ENCODE data around the gene KRTAP10-3.

DNA sequence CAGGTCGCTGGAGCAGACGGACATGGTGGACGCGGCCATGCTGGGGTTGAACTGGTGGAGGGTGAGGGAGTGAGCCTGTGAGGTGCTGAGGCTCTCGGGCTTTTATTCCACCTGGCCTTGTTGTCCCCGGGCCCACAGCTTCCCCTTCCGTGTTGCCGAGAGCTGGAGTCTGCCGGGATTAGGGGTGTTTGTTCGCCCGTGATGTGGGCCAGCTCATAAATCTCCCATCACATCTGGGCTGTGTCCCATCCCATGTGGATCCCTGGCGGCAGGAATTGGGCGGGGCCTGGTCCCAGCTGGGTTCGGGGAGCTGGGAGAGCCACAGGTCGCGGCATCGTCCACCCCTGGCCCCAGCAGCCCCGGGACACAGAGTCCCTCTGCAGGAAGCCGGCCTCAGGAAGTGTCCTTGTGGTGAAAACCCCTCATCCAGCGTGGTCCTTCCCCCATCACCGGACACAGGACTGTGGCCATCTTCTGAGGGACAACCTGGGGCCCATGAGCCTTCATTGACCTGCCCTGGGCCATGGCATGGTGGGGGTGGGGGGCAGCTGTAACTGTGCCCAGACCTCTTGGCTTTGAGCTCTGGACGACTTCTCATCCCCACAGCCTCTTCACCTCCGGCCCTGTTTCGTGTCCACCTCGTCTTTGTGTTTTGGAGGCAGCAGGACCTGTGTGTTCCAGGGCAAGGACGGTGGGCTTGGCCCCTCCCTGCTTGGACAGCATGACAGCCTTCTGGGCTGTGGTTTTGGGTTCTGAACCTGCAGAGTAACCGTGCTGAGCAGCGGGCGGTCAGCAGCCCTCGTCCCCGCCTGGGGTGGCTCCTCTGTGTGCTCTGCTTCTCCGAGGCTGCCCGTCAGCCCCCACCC, 34.1 kb upstream of the KRTAP10-3 start, which contains the start of gene KRTAP10-6:
- no peak for TF ChIP-seq CTCF (conservative IDR thresholded peaks at IDR 0.05; ENCODE audit: low read depth, low read length)
- no peak for TF ChIP-seq EZH2 (IDR thresholded peaks at IDR 0.05; ENCODE audit: borderline replicate concordance, low read depth, low read length, poor library complexity, severe bottlenecking)

Measured in A673 (cell line).